Globus pallidus (tissue), 1 donor: Measurements from ENCODE around the gene FBXL14.
"Not testable (repeated sequence)": the region's sequence is repeated elsewhere in the genome, so short reads cannot be mapped to it uniquely, and the experiment has no call there.

Experiments
- DNase-seq: peaks from one replicate; pipeline ENCODE4 v3.0.0-alpha.2; 2015; ENCODE audit warnings: low spot score

Gene FBXL14

DNA sequence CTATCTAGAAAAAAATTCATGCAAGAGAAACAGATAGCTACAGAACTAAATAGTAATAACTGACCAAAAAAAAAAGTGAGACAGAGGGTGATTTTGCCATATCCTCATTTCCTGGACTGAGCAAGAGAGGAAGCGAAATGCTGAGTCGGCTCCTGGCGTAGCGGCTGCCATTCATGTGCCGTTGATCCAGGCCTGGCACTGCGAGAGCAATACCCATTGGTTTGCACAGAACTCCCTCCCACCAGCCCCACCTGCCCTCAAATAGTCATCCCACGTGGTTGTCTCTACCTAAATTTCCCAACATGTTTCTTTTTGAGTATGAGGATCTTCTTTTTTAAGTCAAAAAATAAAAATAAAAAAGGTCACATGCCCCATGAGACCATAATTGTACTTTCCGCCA, 25.2 kb upstream of the FBXL14 start:
- peak; percentile 35 for DNase-seq

- DNase-seq, result no peak
Observed at GRCh38 chr12:1619159-1619558, 24.8 kb upstream of the FBXL14 start.

DNA sequence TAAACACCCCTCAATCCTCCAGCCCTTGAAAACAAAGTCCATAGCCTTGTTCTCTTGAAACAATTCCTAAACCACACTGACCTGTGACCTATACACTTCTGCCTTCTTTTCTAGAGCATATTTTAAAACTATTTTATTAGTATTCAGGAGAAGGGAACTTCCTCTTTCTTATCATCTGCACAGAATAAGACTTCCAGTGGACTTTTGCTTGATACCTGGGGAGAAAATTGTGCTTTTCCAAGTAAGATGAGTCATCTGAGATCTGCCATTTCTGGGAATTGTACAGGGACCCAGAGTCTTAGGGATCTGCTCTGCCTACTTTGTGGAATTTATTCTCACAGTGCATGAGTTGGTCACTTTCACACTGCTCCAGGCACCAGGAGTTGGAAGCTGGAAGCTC, 24.1 kb upstream of the FBXL14 start:
- no peak for DNase-seq

DNA sequence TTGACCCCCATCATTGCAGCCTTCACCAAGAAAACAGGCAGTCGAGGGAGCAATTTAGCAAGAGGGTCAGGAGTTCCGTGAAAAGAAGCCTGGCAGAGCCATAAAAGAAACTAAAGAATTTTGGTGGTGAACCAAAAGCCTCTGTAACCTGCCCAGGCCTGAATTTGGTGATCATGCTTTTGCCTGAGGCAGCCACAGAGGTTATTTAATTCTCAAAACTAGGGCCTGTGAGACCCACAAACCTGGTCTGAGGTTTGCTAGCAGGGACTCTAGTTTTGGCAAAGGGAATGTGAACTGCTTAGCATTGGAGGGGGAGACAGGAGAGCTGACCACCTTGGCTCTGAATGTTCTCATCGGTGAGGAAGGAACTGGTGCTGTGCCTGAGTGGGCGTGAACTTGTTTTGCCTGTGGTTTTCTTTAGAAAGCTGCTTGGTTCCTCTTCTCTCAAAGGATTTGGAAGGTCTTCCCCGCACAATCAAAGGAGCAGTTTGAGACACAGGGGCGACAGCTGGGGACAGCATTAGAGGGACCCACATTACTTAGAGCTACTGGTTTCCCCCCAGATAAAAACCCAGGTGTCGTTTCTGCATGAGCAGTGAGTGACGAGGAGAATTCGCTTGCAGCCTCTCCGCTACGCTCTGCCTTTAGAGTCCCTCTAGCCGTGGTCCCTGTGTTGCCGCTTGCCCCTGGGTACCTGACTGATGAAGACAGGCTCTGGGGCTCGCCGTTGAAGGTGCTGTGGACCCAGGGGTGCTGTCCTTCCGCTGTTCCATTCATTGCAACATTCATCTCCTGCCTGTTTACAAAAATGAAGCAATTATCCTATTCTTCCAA, 22.1 kb upstream of the FBXL14 start:
- DNase-seq, result no peak

- no peak for DNase-seq
Observed at GRCh38 chr12:1614360-1614759, 20.0 kb upstream of the FBXL14 start.

DNA sequence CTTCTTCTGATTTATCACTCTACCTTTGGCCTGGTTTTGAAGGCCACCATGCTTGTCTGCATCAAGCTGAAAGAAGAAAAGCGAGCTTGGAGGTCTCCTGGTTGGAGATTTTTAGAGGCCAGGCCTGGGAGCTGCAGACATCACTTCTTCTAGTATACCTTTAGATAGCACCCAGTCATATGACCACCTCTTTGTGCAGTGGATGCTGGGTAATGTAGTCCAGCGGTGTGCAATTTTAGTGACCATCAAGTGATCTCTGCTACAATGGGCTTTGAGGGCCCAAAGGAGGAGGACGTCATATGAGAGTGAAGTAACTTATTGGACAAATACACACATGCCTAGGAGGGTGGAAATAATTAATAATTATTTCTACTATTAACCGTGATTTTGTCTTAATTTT, 19.5 kb upstream of the FBXL14 start:
- DNase-seq, result no peak

DNA sequence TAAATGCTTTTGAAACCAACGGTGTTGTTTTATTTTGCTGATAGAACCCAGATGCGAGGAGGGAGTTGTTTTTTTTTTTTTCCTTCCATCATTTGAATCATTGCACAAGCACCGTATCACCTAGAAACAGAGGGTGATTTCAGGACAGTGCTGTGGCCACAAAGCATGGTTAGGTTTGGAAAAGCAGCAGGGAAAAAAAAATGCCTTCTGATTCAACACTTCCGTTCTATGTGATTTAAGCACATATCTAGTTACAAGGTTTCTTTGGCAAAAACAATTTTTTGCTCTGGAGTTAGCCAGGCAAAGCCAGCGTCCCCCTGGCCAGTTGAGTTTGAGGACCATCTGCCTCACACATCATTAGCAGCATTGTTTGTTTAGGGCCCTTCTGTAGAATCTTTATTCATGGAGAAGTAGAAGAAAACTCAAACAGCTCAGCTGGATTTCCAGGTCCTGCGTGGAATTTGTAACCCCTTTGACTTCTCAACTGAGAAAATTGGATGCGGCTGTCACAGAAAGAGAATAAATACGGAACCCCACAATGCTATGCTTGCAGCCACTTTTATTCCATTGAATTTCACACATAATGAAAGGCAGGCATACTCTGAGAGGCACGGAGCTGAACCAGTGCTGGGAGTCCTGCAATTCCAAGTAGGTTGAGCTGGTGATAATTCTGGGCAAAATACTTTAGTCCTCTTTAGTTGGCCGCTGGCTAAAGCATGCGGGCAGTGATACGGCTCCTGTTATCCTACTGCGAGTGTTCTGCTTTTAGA, 17.6 kb upstream of the FBXL14 start:
- DNase-seq, result no peak

DNA sequence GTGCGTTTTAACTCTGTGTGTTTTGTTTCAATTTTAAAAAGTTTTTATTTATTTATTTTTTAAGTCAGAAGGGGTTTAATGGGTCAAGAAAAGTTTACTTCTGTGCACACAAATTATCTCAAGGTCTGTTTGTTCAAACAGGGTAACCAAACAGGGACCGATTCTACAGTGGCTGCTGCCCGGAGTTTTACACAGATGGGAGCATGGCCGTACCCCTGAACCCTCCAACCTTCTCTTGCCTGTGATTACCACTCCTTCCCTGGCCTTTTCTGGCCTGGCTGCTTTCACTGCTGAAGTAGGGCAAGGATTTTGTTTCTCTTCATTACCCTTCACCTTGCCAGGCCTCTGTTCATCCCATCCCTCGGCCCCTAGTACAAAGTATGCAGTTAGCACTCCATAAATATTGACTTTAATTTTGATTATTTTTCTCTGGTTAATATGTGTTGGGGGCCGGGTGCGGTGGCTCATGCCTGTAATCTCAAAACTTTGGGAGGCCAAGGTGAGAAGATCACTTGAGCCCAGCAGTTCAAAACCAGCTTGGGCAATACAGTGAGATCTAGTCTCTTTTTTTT, 15.8 kb upstream of the FBXL14 start:
- DNase-seq, result no peak

DNA sequence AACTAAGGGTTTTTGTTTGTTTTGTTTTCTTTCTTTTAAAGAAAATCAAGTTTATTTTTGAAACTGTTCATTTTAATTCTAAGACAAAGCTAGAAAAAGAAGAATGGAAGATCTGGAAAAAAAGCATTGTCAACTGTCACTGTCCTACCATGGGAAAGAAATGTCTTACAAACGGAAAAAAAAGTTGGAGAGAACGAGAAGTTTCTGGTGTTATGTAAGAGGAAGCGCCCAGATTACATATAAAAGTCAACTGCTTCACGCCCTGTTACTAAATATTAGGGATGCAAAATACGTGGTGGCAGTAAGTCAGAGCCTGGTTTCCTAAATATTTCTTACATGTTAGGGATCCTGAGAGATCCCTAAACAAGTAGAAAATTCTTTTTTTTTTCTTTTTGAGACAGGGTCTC, 14.3 kb upstream of the FBXL14 start:
- no peak for DNase-seq

DNA sequence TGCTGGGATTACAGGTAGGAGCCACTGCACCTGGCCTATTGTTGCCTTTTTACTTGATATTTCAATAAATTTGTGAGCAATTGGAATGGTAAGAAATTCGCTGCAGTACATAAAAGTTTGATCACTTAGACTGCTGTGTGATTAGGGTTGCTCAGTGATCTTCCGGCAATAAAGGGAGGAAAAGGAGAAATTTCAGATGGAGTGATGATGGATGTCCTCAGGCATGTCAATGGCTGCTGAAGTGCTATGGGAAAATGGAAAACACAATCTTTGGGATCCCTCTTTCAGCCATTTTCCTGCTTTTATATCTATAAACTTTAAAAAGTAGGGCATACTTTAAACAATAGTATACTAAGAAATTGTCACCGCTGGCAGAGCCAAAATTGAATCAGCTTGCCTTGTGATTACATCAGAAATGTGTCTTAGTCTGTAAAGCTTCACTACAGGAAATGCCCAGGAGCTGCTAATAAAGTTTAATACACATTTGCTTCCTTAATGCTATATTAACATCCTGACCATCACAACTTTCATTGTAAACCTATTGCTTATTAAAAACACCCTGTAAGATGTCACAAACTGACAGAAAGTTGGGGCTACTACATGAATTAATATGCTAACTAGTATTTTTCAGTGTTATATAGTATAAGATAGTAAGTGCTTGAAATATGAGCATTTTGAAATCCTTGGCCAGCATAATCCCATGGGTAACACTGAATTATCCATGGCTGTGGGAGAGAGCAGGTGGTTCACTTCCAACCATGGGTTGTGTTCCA, 13.7 kb upstream of the FBXL14 start:
- no peak for DNase-seq

GRCh38 chr12:1606021-1606622, 11.7 kb upstream of the FBXL14 start:
- DNase-seq, result no peak

- peak; percentile 82 for DNase-seq
Observed at GRCh38 chr12:1605129-1606020, 11.0 kb upstream of the FBXL14 start.

DNA sequence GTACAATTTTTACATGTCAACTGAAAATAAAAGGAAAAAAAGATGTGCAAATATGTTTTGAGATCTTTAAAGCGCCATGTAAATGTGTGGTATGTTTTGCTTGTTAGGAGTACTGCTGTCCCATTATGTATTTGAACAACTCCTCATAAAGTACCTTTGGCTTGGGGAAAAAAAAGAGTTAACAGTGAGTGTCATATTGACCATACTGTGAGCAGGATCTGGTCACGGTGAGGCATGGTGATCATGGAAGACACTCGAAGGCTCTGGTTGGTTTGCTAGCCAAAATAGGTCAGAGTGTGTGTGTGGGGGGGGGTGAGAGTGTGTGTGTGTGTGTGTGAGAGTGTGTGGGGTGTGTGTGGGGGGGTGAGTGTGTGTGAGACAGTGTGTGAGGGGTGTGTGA, 10.1 kb upstream of the FBXL14 start:
- DNase-seq, result no peak

DNA sequence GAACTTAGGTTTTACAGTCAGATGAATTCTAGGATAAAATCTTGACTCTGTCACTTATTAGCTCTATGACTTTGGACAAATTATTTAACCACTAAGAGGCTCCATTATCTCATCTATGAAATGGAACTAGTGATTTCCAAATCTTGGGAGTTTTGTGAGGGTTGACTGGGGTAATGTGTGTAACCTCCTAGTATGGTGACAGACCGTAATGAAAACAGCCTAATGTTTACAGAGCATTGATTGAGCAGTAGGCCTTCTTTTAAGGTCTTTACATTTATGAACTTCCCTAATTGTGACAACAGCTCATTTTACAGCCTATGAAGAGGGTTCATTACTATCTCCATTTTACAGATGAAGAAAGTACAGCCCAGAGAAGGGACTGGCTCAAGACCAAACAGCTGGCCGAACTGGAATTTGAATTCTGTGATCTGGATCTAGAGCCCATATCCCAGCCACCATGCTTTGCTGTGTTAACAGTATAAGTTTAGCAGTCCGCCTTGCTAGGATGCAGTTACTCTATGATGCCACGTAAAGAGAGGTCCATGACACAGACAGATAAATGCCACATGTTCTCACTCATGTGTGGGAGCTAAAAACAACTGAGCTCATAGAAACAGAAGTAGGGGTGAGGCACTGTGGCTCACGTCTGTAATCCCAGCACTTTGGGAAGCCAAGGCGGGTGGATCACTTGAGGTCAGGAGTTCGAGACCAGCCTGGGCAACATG, 9.1 kb upstream of the FBXL14 start:
- no peak for DNase-seq

- not testable (repeated sequence) for DNase-seq
Observed at GRCh38 chr12:1602706-1603105, 8.3 kb upstream of the FBXL14 start.

DNA sequence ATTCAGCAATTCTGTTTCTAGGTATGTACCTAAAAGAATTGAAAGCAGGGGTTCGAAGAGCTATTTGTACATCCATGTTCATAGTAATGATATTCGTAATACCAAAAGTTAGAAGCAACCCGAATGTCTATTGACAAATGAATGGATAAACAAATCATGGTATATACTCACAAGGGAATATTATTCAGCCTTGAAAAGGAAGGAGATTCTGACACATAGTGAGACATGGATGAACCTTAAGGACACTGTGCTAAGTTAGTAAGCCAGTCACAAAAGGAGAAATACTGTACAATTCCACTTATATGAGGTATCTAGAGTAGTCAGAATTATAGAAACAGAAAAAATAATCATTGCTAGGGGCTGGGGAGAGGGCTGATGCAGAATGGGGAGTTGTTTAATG, 4.4 kb upstream of the FBXL14 start:
- no peak for DNase-seq

- DNase-seq, result no peak
Observed at GRCh38 chr12:1595690-1596347, 1.4 kb upstream of the FBXL14 start.

- DNase-seq, result peak; percentile 79
Observed at GRCh38 chr12:1595026-1595561, 713 bp upstream of the FBXL14 start.

GRCh38 chr12:1594006-1594260, 448 bp downstream of the FBXL14 start:
- DNase-seq, result no peak
